ENCODE results near the gene SMC6.
A peak's percentile ranks its signal among the peaks of the same experiment; 100 is the strongest.

SMC6 gene

DNA sequence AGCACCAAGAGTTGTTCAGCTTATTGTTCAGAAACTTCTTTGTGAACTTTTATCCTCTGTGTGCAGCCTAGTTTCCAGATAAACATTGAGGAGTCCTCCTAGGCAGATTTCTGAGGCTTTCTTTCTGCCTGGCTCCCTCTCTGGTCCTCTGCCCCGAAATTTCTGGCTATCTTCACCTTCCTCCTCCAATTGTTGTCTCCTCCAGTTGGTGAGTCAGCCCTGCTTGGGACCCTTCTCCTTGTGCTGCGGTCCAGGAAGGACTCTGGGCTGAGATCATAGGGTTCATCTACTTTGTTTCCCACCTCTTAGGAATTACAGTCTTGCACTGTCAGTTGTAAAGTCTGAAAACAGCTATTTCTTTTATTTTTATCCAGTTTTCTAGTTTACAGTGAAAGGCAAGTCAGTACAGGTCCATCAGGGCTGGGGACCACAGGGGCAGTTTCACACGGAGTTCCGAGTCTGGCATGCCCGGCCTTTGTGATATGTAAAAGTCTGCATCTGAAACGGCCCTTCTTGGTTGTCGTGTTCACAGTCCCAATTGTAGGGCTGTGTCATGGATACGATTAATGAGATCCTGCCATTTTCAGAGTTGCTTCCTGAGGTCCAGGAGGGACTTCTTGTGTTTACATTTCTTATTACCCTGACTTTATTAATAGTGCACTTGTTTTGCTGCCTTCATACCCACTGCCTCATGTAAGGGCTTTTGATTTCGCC lies 100.8 kb downstream of the SMC6 start:
- DNase-seq (ENCODE audit: low spot score), result no peak
- TF ChIP-seq, protein P1, sequence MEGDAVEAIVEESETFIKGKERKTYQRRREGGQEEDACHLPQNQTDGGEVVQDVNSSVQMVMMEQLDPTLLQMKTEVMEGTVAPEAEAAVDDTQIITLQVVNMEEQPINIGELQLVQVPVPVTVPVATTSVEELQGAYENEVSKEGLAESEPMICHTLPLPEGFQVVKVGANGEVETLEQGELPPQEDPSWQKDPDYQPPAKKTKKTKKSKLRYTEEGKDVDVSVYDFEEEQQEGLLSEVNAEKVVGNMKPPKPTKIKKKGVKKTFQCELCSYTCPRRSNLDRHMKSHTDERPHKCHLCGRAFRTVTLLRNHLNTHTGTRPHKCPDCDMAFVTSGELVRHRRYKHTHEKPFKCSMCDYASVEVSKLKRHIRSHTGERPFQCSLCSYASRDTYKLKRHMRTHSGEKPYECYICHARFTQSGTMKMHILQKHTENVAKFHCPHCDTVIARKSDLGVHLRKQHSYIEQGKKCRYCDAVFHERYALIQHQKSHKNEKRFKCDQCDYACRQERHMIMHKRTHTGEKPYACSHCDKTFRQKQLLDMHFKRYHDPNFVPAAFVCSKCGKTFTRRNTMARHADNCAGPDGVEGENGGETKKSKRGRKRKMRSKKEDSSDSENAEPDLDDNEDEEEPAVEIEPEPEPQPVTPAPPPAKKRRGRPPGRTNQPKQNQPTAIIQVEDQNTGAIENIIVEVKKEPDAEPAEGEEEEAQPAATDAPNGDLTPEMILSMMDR (IDR thresholded peaks at IDR 0.05; ENCODE audit: extremely low read depth, missing control alignments), result no peak

DNA sequence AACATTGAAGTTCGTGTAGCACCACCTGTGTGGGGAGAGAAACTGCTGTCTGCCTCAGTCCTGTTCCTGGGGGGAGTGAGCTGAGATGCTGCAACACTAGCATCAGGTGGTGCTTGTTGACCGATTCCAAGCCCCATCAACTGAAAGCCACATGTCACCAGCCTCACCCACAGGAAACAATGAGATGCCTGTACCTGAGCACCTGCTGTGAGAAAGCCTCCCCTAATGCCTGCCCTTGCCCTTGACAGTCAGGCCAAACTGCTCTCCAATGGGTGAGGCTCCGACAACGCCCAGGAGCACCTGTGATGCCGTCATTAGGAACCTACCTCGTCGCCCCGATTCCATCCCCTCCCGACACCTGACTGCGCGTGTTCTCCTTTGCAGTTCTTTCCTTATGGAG lies 104.6 kb downstream of the SMC6 start:
- no peak for DNase-seq (ENCODE audit: low spot score)
- TF ChIP-seq, protein P1 (IDR thresholded peaks at IDR 0.05; ENCODE audit: extremely low read depth, missing control alignments), result no peak

DNA sequence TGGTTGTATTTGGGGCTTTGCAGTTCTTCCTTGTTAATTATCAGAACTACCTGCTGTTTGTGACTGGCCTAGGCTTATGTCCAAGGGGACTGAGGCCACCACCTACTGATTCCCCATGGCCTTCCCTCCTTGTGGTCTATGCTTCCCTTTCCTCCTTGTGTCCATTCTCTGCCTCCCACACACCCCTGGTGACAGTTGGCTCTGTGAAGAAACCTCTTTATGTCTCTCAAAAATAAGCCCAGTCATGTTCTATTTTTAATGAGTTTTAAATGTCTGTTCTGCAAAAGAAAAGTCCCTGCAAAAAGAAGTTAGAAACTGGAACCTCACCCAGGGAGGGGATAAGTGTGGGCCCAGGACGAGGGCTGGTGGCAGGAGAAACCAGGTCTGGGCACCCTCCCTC lies 105.0 kb downstream of the SMC6 start:
- TF ChIP-seq, protein P1 (IDR thresholded peaks at IDR 0.05; ENCODE audit: extremely low read depth, missing control alignments), result no peak
- no peak for DNase-seq (ENCODE audit: low spot score)

DNA sequence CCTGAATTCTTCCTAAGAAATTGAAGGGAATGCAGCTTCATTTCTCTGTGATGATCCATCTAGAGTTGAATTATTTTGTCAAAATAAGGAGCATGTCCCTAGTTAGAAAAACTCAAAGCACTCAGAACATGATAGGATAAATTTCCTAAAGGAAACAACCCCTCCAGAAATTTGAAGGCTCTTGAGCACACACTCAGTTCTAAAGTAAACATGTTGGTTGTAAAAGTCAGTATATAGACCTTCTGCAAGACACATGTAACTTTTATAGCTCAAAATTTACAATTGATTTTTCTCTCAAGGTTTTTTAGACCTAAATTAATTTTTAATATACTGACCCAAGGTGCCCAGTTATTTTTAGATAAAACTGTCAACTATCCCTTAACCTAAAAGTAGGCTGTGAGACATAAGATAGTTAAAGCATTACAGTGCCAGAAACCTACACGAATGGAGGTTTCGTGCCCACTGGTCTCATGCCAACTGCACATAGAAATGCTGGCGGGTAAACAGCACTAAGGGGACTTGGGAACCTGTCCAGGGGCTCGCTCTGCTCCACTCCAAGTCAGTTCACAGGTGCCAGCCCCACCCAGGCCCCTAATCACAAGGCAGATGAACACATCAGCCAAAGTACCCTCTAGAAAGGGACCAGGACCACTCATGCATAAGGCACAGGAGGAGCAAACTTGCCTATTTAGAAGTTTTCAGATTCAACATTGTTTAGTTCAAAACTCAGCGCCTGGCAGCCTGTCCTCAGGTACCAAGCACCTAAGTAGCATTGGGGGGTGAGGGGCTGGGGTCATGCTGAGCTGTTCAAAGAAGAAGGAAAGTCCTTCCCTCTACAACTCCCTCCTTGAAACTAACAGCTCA lies 106.5 kb downstream of the SMC6 start:
- no peak for DNase-seq (ENCODE audit: low spot score)
- TF ChIP-seq, protein P1 (IDR thresholded peaks at IDR 0.05; ENCODE audit: extremely low read depth, missing control alignments), result no peak

DNA sequence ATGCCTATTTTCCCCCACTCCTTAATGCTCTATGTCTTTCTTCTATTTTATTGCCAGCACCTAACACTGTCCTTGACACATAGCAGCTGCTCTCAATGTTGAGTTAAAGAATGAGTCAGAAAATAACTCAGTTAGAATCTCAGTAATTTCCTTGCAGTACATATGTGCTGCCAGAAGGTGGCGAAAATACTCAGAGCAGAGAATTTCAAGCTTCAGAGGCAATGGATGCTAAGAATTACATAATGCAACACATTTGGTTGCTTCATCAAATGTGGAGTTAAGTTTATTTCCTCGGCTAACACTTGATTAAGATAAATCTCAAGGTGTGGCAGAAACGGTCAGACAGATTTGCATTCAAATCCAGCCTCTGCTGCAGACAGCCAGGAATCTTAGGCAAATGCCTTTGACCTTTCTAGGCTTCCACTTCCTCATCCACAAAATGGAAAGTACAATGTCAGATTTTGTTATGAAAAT lies 107.5 kb downstream of the SMC6 start:
- DNase-seq (ENCODE audit: low spot score), result peak; percentile 65
- TF ChIP-seq, protein P1 (IDR thresholded peaks at IDR 0.05; ENCODE audit: extremely low read depth, missing control alignments), result peak; percentile 64

DNA sequence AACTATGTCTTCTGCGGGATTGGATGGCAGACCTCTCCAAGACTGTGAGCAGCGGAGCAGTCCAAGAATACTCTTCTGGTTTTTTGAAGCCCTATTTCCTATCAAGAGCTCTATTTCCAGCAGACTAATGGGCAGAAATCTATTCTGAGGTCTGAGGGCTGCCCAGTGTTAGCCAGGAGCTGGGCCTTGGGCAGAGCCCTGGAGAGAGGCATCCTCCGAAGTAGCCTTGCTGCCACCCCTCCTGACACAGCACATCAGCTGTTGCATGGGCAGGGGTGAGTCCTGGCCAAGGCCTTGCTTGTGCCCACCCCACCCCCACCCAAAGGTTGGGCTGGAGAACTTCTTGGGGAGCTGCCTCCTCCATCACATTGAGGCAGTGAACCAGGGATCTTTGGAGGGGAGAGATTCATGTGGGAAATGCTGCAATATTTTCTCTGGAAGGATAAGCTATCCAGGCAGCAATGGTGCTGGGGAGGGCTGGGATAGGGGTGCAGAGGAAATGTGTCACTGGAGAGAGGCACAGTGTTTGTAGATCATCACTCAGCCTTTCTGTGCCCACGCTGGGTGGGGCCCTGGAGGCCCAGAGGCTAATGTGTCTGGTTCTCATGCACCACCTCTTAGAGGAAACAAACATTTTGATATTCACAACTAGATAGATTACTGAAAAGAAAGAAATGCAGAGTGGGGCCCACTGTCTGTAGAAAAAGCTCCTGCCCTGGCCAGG lies 108.5 kb downstream of the SMC6 start:
- DNase-seq (ENCODE audit: low spot score), result no peak
- TF ChIP-seq, protein P1 (IDR thresholded peaks at IDR 0.05; ENCODE audit: extremely low read depth, missing control alignments), result no peak

Measured in GM20000 (cell line).